A549 treated with ZK216348 at 1 μM for 4 hours (cell line): Measurements from ENCODE around the gene TRIP12. TPM values are rescaled to one million over a fixed set of nuclear protein-coding genes. Genes with fewer than 3 reads are reported as not detected.

Source experiments
- total RNA-seq: library from RNA; stranded (reverse); fragments of 200-300 nt; extraction: Qiagen RNA extraction; gene quantifications from 5 replicates; pipeline ENCODE4 v1.2.3, GENCODE V29; 2022; ENCODE audit warnings: low read depth

The TRIP12 gene
- 78.4 to 130 TPM (median 97.6 TPM) in 5 replicates for total RNA-seq

GRCh38 chr2:229921892-229922448, at the start of gene TRIP12:
TSS of gene TRIP12 (minus strand) at chr2:229922009. CDS start at chr2:229880079, 41,930 bp downstream.

GRCh38 chr2:229922449-229923386, 909 bp upstream of the TRIP12 start, which contains the start of gene FBXO36:
TSS of gene FBXO36 (plus strand) at chr2:229922503. CDS start at chr2:229922514, 11 bp downstream.

GRCh38 chr2:229714080-229714735, 207.6 kb downstream of the TRIP12 start, which contains the start of gene DNER:
TSS of gene DNER (minus strand) at chr2:229714555. CDS start at chr2:229714423, 132 bp downstream.

Other genes with a start within 250 kb of the TRIP12 start
- gene DNER, start 207.5 kb downstream of the TRIP12 start, total RNA-seq = 7.1 to 12.4 TPM (median 9.0 TPM) in 5 replicates
- gene FBXO36, start 494 bp upstream of the TRIP12 start, total RNA-seq = 0.92 to 2.6 TPM (median 1.2 TPM) in 5 replicates
- gene SLC16A14, start 146.9 kb upstream of the TRIP12 start, total RNA-seq = 0.64 to 1.0 TPM (median 0.99 TPM) in 5 replicates